IMR-90 (cell line): ENCODE measurements around the gene IFIT3. TPM values are rescaled to one million over a fixed set of nuclear protein-coding genes. Genes with fewer than 3 reads are reported as not detected.

Source experiments
- ATAC-seq: fragments of 200-7000 bp; cut with Tn5 transposase; 2 replicates; pipeline ENCODE4 v1.9.1; 2020; ENCODE audit warnings: low read depth, mild to moderate bottlenecking, moderate library complexity
- BruUV-seq: library from RNA; stranded (reverse); fragments of 400-500 nt; replicated peaks from 2 replicates; lab custom pipeline; 2021; lab: Mats Ljungman, UMichigan
- CTCF ChIA-PET: fragments of 300-600 bp; formaldehyde crosslinking; extraction: SDS; loops from one replicate; lab custom pipeline; 2021; ENCODE audit warnings: antibody characterized with exemption; lab: Yijun Ruan, JAX
- POLR2A ChIA-PET: fragments of 300-600 bp; sonication (Branson Sonifier 250); formaldehyde crosslinking; loops from one replicate; lab custom pipeline; 2022; ENCODE audit warnings: antibody characterized with exemption; ENCODE audit not compliant: unreplicated experiment; lab: Charles Lee
- DNase-seq: peaks from one replicate; pipeline ENCODE4 v3.0.0; 2013
- H2AFZ ChIP-seq: replicated peaks from 2 replicates; pipeline ENCODE3; 2013; ENCODE audit warnings: low read length, mild to moderate bottlenecking; ENCODE audit not compliant: poor library complexity
- H2AK5ac ChIP-seq: 2 replicates; pipeline ENCODE4 v1.6.1; 2013; ENCODE audit warnings: low read depth, low read length, inconsistent platforms
- H2AK9ac ChIP-seq: replicated peaks from 2 replicates; pipeline ENCODE3; 2013; ENCODE audit warnings: mild to moderate bottlenecking, low read depth, low read length, moderate library complexity; ENCODE audit not compliant: poor library complexity
- H2BK120ac ChIP-seq: 2 replicates; pipeline ENCODE4 v1.6.1; 2013; ENCODE audit warnings: low read depth, low read length, inconsistent platforms
- H2BK15ac ChIP-seq: 3 replicates; pipeline ENCODE4 v1.6.1; 2013; ENCODE audit warnings: low read depth, low read length, inconsistent platforms
- H2BK20ac ChIP-seq: 2 replicates; pipeline ENCODE4 v1.6.1; 2013; ENCODE audit warnings: low read depth, mild to moderate bottlenecking, inconsistent platforms, low read length, moderate library complexity
- H2BK5ac ChIP-seq: 2 replicates; pipeline ENCODE4 v1.6.1; 2013; ENCODE audit warnings: mild to moderate bottlenecking, low read depth, low read length, inconsistent platforms; ENCODE audit not compliant: poor library complexity, severe bottlenecking
- H3K14ac ChIP-seq: replicated peaks from 2 replicates; pipeline ENCODE4 v1.6.1; 2013; ENCODE audit warnings: low read depth, low read length, inconsistent platforms
- H3K18ac ChIP-seq: 2 replicates; pipeline ENCODE4 v1.6.1; 2013; ENCODE audit warnings: low read depth, low read length, control low read depth
- H3K23ac ChIP-seq: 2 replicates; pipeline ENCODE4 v1.6.1; 2013; ENCODE audit warnings: low read depth, low read length, inconsistent platforms
- H3K27ac ChIP-seq: 2 replicates; pipeline ENCODE4 v1.5.1; 2013; ENCODE audit warnings: mild to moderate bottlenecking, control low read depth, low read length; ENCODE audit not compliant: insufficient read depth
- H3K27me3 ChIP-seq: 2 replicates; pipeline ENCODE4 v1.6.1; 2013; ENCODE audit warnings: low read length; ENCODE audit not compliant: control insufficient read depth, insufficient read depth
- H3K36me3 ChIP-seq: 2 replicates; pipeline ENCODE4 v1.6.1; 2013; ENCODE audit warnings: low read length, mixed read lengths; ENCODE audit not compliant: control insufficient read depth, insufficient read depth
- H3K4ac ChIP-seq: 2 replicates; pipeline ENCODE4 v1.6.1; 2013; ENCODE audit warnings: low read depth, low read length, inconsistent platforms
- H3K4me1 ChIP-seq: 2 replicates; pipeline ENCODE4 v1.6.1; 2013; ENCODE audit warnings: low read length, mixed read lengths; ENCODE audit not compliant: control insufficient read depth, insufficient read depth
- H3K4me2 ChIP-seq: 2 replicates; pipeline ENCODE4 v1.6.1; 2013; ENCODE audit warnings: low read depth, mild to moderate bottlenecking, control low read depth, low read length, moderate library complexity
- H3K4me3 ChIP-seq: 2 replicates; pipeline ENCODE4 v1.5.1; 2013; ENCODE audit warnings: low read depth, mild to moderate bottlenecking, control low read depth, low read length, moderate library complexity; ENCODE audit not compliant: insufficient read depth
- H3K56ac ChIP-seq: 2 replicates; pipeline ENCODE4 v1.6.1; 2013; ENCODE audit warnings: low read length, inconsistent platforms; ENCODE audit not compliant: insufficient read depth; ENCODE audit errors: extremely low read depth
- H3K79me1 ChIP-seq, 2 experiments: 2 replicates each; pipeline ENCODE4 v1.6.1; 2013; ENCODE audit warnings: low read length in 2 of 2, inconsistent platforms in 1 of 2, low read depth in 1 of 2
- H3K9ac ChIP-seq: 2 replicates; pipeline ENCODE4 v1.6.1; 2013; ENCODE audit warnings: low read depth, low read length, control low read depth
- H3K9me1 ChIP-seq: 2 replicates; pipeline ENCODE4 v1.6.1; 2013; ENCODE audit warnings: low read length, inconsistent platforms; ENCODE audit not compliant: insufficient read depth
- H3K9me3 ChIP-seq: 2 replicates; pipeline ENCODE4 v1.6.1; 2013; ENCODE audit warnings: low read length; ENCODE audit not compliant: control insufficient read depth, insufficient read depth
- H4K20me1 ChIP-seq: 2 replicates; pipeline ENCODE4 v1.6.1; 2013; ENCODE audit warnings: low read length, inconsistent platforms; ENCODE audit not compliant: insufficient read depth
- H4K5ac ChIP-seq: 2 replicates; pipeline ENCODE4 v1.6.1; 2013; ENCODE audit warnings: mild to moderate bottlenecking, low read depth, low read length, control low read depth
- H4K8ac ChIP-seq, 2 experiments: 2 replicates each; pipeline ENCODE4 v1.6.1; 2013; ENCODE audit warnings: low read depth in 2 of 2, low read length in 2 of 2, control low read depth in 1 of 2, inconsistent platforms in 1 of 2
- H4K91ac ChIP-seq: 2 replicates; pipeline ENCODE4 v1.6.1; 2013; ENCODE audit warnings: low read depth, low read length, inconsistent platforms; ENCODE audit not compliant: insufficient read depth
- BHLHE40 ChIP-seq: fragments of 150-350 bp; IDR thresholded peaks from 2 replicates; pipeline ENCODE4 v1.6.1; 2016; ENCODE audit warnings: mild to moderate bottlenecking, low read depth, low read length
- CEBPB ChIP-seq: IDR thresholded peaks from 2 replicates; pipeline ENCODE4 v1.6.1; 2012; ENCODE audit warnings: low read depth, low read length, improper control_type of control experiment
- CHD1 ChIP-seq: IDR thresholded peaks from 2 replicates; pipeline ENCODE4 v1.6.1; 2012; ENCODE audit warnings: low read depth, low read length, improper control_type of control experiment
- CTCF ChIP-seq: conservative IDR thresholded peaks from 2 replicates; pipeline ENCODE4 v1.5.1; 2012; ENCODE audit warnings: mild to moderate bottlenecking, low read depth, low read length, improper control_type of control experiment
- ELK1 ChIP-seq: fragments of 150-350 bp; IDR thresholded peaks from 2 replicates; pipeline ENCODE4 v1.6.1; 2016; ENCODE audit warnings: low read depth, mild to moderate bottlenecking, low read length, moderate library complexity, borderline replicate concordance
- FOS ChIP-seq: fragments of 150-350 bp; IDR thresholded peaks from 2 replicates; pipeline ENCODE4 v1.6.1; 2016; ENCODE audit warnings: low read depth, low read length
- MAZ ChIP-seq: IDR thresholded peaks from 2 replicates; pipeline ENCODE4 v1.6.1; 2012; ENCODE audit warnings: low read depth, mild to moderate bottlenecking, low read length, improper control_type of control experiment, moderate library complexity, borderline replicate concordance
- MXI1 ChIP-seq: IDR thresholded peaks from 2 replicates; pipeline ENCODE4 v1.6.1; 2012; ENCODE audit warnings: low read depth, mild to moderate bottlenecking, low read length, moderate library complexity, borderline replicate concordance
- NFE2L2 ChIP-seq: fragments of 150-350 bp; IDR thresholded peaks from 2 replicates; pipeline ENCODE4 v1.6.1; 2016; ENCODE audit warnings: low read depth, mild to moderate bottlenecking, low read length
- POLR2A ChIP-seq: IDR thresholded peaks from 2 replicates; pipeline ENCODE4 v1.6.1; 2012; ENCODE audit warnings: mild to moderate bottlenecking, low read depth, low read length
- RAD21 ChIP-seq: IDR thresholded peaks from 2 replicates; pipeline ENCODE4 v1.6.1; 2012; ENCODE audit warnings: low read length, improper control_type of control experiment
- RFX5 ChIP-seq: IDR thresholded peaks from 2 replicates; pipeline ENCODE4 v1.8.0; 2012; ENCODE audit warnings: low read depth, mild to moderate bottlenecking, low read length, moderate library complexity
- SMC3 ChIP-seq: fragments of 150-350 bp; IDR thresholded peaks from 2 replicates; pipeline ENCODE4 v1.6.1; 2016; ENCODE audit warnings: low read depth, mild to moderate bottlenecking, antibody characterized with exemption, low read length, moderate library complexity
- USF2 ChIP-seq: fragments of 150-350 bp; IDR thresholded peaks from 2 replicates; pipeline ENCODE4 v1.6.1; 2017; ENCODE audit warnings: mild to moderate bottlenecking, antibody characterized with exemption, low read length, low read depth
- WGBS, 2 experiments: methylation state at CpG; one replicate each; pipeline versions ENCODE4 v1.1.5 to v1.1.7; 2013; ENCODE audit warnings: missing lambda C conversion rate in 2 of 2; ENCODE audit not compliant: insufficient read length in 1 of 2; ENCODE audit errors: extremely low coverage in 2 of 2; 5-methylcytosine and 5-hydroxymethylcytosine counted together
- dilution Hi-C: fragments of 300-500 bp; cut with HindIII; formaldehyde crosslinking; loops from one replicate; pipeline ENCODE4 v1.14.3; 2018; ENCODE audit warnings: low sequenced_read_pairs; ENCODE audit not compliant: unreplicated experiment
- in situ Hi-C: fragments of 300-500 bp; cut with MboI; formaldehyde crosslinking; loops from 3 replicates; pipeline ENCODE4 v1.14.3; 2019; ENCODE audit warnings: low sequenced_read_pairs, inconsistent platforms, mixed read lengths
- intact Hi-C: fragments of 100-400 bp; cut with micrococcal nuclease; formaldehyde crosslinking; loops from 2 replicates; pipeline ENCODE4 v1.10.0; 2022
- polyA plus RNA-seq, 3 experiments: library from polyadenylated mRNA; depleted of rRNA; stranded (reverse); fragments of >200 nt; gene quantifications; 2 replicates each; pipeline ENCODE4 v1.2.3, GENCODE V29; 2012; ENCODE audit warnings: low replicate concordance in 1 of 3
- total RNA-seq: library from RNA; depleted of rRNA; stranded (reverse); fragments of >200 nt; gene quantifications from 2 replicates; pipeline ENCODE4 v1.2.3, GENCODE V29; 2012

Gene IFIT3
- total and polyA plus RNA-seq, 2 of the 4 experiments (the other 2 are of a cell fraction) = 3.5 to 7.3 TPM

- Histone ChIP-seq H3K18ac (no peak overlapping the region), H3K4me1 (peaks cover 6% of the 10 kb centered on the region), H3K9me1 (peaks cover 5% of the 10 kb centered on the region; the same call in 1 of the 2 replicates), H4K91ac (no peak overlapping the region), H4K20me1 (no peaks in the 10 kb centered on the region), H2BK20ac (no peak overlapping the region), H3K4ac (no peak overlapping the region), H4K8ac (no peak overlapping the region), H2BK120ac (no peak overlapping the region), H4K5ac (no peak overlapping the region), H3K56ac (no peak overlapping the region), H3K27me3 (no peaks in the 10 kb centered on the region), H2BK5ac (no peak overlapping the region), H3K14ac (no peak overlapping the region), H2AK9ac (no peak overlapping the region), H3K23ac (no peak overlapping the region), H3K79me1 (no peaks in the 10 kb centered on the region), H3K4me3 (no peak overlapping the region), H3K27ac (no peak overlapping the region), H2AK5ac (no peak overlapping the region), H2AFZ (no peak overlapping the region), H3K4me2 (no peak overlapping the region), H2BK15ac (no peak overlapping the region), H3K9ac (no peak overlapping the region), H3K9me3 (no peaks in the 10 kb centered on the region), H3K36me3 (no peaks in the 10 kb centered on the region)
- ATAC-seq (no peak), DNase-seq (no peak)
- intact Hi-C loops = no loop called here
- in situ Hi-C loops = no loop called here
- BruUV-seq = no TSS peak
- WGBS, 2 experiments = no CpG with 5 or more reads among the region's 2 CpGs
- TF ChIP-seq CHD1 = no peak
- TF ChIP-seq SMC3 = no peak
- no peak for TF ChIP-seq RAD21
- TF ChIP-seq NFE2L2 = no peak
- TF ChIP-seq CTCF = no peak
- TF ChIP-seq RFX5 = no peak
- no peak for TF ChIP-seq MAZ
- no peak for TF ChIP-seq CEBPB
- TF ChIP-seq ELK1 = no peak
- TF ChIP-seq BHLHE40 = no peak
- TF ChIP-seq FOS = no peak
- no peak for TF ChIP-seq USF2
- TF ChIP-seq MXI1 = no peak
- no peak for TF ChIP-seq POLR2A
- dilution Hi-C loops = no loop called here
- POLR2A ChIA-PET = no interaction called here
- CTCF ChIA-PET = interaction anchor here (2.1 kb wide), 1 partner anchor 11 kb away, joined by 9 read pairs; no protein-coding TSS in a partner anchor
Observed at GRCh38 chr10:89357975-89358374, 30.2 kb downstream of the IFIT3 start.
